HG03378 (cell line): ENCODE results near the gene FUT2.
"Not testable (repeated sequence)": the region's sequence is repeated elsewhere in the genome, so short reads cannot be mapped to it uniquely, and the experiment has no call there.

ENCODE experiments used
- ATAC-seq: cut with Tn5 transposase; IDR thresholded peaks from one replicate; pipeline ENCODE4 v1.9.1; 2021; ENCODE audit warnings: mild to moderate bottlenecking, moderate library complexity; ENCODE audit not compliant: unreplicated experiment

Gene FUT2

GRCh38 chr19:48695743-48696352 lies at the start of gene FUT2:
TSS of gene FUT2 (plus strand) at chr19:48695971. CDS start at chr19:48702957, 6,986 bp downstream.
- ATAC-seq: no peak

- ATAC-seq: no peak
Measured at GRCh38 chr19:48646001-48646721, 49.6 kb upstream of the FUT2 start, which contains the start of gene CA11. TSS of gene CA11 (minus strand) at chr19:48646187. CDS start at chr19:48645632, 555 bp downstream.

- ATAC-seq: no peak
Measured at GRCh38 chr19:48646722-48647216, 49.0 kb upstream of the FUT2 start.

DNA sequence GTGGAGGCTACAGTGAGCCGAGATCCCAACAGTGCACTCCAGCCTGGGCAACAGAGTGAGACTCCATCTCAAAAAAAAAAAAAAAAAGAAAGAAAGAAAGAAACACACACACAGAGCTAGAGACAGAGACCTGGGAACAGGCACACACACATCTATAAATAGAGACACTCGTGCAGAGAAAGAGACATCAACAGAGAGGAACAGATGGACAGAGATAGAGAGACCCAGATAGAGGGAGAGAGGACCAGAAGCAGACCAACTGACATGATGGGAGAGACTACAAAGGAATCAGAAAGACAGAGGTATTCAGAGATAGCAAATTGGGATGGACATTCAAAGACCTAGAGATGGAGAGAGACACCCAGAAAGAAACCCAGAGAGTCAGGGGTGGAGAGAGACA lies 47.6 kb upstream of the FUT2 start:
- ATAC-seq: no peak

DNA sequence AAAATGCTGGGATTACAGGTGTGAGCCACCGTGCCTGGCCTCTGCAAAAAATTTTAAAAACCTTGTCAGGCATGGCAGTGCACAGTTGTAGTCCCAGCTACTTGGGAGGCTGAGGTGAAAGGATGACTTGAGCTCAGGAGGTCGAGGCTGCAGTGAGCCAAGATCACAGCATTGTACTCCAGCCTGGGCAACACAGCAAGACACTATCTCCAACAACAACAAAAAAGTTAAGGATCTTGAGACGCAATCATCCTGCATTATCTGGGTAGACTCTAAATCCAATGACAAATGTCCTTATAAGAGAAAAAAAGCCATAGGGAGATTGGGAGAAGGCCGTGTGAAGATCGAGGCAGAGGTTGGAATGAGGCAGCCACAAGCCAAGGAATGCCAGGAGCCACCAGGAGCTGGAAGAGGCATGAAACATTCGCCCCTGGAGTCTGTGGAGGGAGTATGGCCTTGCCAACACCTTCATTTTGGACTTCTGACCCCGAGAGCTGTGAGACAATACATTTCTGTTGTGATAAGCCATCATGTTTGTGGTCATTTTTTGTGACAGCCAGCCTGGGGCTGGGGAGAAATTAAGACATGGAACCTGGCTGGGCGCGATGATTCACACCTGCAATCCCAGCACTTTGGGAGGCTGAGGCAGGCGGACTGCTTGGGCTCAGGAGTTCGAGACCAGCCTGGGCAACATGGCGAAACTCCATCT lies 44.6 kb upstream of the FUT2 start:
- ATAC-seq: no peak

DNA sequence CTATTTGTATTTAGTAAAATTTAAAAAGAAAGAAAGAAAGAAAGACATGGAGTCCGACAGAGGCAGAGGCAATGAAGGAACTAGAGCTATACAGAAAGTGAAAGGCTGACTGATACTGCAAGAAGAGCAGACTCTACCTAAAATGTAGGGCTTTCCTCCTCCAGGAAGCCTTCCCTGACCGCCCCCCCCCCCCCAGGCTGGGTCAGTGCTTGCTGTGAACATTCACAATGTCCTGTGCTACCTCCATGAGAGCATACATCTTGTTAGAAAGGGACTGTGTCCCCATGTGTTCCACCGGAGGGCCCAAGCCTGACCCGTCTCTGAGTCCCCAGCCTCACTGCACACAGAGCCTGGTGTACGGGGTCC lies 44.1 kb upstream of the FUT2 start:
- ATAC-seq: no peak

GRCh38 chr19:48654299-48655059 lies 41.3 kb upstream of the FUT2 start:
- no peak for ATAC-seq

DNA sequence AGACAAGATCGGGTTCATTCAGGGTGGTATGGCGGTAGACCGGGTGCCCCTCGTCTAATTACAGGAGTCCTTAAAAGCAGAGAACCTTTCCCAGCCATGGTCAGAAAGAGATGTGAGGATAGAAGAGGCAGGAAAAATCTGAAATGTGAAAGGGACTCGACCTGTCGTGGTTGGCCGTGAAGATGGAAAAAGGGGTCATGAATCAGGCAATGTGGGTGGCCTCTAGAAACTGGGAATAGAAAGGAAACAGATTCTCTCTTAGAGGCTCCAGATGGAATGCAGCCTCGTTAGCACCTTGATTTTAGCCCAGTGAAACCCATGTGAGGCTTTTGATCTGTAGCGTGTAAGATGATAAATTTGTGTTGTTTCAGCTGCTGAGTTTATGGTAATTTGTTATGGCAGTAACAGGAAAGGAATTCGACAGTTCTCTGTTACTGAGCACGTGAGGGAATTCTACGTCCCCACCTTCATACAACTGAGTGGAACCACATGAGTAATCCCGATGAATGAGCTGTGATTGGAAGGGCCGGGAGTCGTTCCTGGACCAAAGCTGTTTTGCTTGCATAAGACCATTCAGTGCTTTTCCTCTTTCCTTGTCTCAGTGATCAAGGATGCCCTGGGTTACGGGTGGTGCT lies 38.8 kb upstream of the FUT2 start:
- ATAC-seq: no peak

DNA sequence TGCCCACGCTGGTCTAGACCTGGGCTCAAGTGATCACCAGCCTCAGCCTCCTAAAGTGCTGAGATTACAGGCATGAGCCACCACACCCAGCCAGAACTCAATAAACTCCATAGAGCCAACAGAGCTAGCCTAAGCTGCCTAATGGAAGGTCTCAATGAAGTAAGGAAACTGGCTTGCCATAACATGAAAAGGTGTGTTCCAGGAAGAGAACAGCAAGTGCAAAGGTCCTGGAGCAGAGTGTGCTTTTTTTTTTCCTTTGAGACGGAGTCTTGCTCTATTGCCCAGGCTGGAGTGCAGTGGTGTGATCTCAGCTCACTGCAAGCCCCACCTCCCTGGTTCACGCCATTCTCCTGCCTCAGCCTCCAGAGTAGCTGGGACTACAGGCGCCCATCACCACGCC lies 37.9 kb upstream of the FUT2 start:
- ATAC-seq: not testable (repeated sequence)

GRCh38 chr19:48658483-48658882 lies 37.3 kb upstream of the FUT2 start:
- no peak for ATAC-seq

- no peak for ATAC-seq
Measured at GRCh38 chr19:48659768-48660167, 36.0 kb upstream of the FUT2 start.

DNA sequence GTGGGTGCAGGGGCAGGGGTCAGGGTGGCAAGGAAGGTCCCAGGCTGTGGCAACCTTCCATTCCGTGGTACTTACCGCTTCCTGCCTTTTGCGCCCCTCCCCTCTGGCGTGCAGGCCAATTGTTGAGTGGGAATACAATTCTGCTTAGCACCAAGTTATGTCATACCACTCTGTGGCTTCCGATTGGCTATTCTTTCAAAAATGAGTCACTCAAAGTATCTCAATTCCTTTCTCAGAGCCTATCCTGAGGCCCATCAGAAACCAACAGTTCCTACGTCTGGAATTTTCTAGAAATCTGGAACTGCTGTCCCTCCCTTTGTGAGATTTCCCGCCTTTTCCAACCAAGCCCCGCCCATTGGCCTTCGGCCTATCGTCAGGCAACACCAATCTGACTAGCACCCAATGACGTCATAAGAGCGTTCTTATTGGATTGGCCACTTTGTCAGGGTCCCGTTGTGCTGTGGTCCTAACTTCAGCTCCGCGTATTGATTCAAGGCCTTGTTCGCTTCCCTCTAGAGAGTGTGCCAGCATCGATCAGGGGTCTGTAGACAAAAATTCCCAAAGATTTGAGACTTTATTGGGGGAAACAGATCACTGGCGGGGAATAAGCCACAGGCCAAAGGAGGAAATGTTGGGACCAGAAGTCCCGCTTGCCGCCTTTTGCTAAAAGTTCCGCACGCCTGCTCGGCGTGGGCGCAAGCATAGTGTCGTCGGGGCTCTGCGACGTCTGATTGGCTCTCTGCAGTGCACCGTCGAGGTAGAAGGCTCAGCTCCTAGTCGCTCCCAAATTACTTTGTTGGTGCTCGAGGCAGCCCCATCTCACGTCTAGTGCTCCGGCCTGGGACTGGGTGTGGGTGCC lies 34.7 kb upstream of the FUT2 start:
- ATAC-seq: peak; percentile 82

DNA sequence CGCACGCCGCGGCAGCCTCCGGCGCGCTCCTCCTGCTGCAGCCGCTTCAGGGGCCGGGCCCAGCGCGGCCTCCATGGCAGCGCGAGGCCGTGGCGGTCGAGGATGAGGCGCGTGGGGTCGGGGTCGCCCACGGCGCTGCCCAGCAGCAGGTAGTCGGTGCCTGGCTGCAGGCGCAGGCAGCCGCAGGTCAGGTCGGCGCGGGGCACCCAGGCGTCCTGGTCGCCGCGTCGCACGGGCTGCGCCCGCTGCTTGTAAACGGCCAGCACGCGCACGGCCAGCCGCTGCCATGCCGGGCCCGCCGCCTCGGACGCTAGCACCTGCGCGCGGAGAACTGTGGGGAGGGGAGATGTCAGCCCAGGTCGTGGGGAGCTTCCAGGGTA lies 34.1 kb upstream of the FUT2 start:
- no peak for ATAC-seq

GRCh38 chr19:48663667-48664066 lies 32.1 kb upstream of the FUT2 start:
- no peak for ATAC-seq

- no peak for ATAC-seq
Measured at GRCh38 chr19:48664476-48664875, 31.3 kb upstream of the FUT2 start.

GRCh38 chr19:48665786-48666185 lies 30.0 kb upstream of the FUT2 start:
- no peak for ATAC-seq

GRCh38 chr19:48668332-48668731 lies 27.4 kb upstream of the FUT2 start:
- no peak for ATAC-seq

DNA sequence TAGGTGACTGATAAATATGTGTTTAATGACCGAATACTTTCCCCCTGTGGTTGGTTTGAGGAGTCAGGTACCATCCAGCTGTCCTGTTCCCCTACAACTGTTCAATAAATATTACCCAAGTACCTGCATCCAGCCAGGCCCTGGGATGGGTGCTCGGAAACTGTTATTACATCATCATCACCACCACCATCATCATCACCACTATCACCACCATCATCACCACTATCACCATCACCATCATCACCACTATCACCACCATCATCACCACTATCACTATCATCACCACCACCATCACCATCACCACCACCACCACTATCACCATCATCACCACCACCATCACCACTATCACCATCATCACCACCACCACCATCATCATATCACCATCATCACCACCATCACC lies 27.0 kb upstream of the FUT2 start:
- no peak for ATAC-seq

DNA sequence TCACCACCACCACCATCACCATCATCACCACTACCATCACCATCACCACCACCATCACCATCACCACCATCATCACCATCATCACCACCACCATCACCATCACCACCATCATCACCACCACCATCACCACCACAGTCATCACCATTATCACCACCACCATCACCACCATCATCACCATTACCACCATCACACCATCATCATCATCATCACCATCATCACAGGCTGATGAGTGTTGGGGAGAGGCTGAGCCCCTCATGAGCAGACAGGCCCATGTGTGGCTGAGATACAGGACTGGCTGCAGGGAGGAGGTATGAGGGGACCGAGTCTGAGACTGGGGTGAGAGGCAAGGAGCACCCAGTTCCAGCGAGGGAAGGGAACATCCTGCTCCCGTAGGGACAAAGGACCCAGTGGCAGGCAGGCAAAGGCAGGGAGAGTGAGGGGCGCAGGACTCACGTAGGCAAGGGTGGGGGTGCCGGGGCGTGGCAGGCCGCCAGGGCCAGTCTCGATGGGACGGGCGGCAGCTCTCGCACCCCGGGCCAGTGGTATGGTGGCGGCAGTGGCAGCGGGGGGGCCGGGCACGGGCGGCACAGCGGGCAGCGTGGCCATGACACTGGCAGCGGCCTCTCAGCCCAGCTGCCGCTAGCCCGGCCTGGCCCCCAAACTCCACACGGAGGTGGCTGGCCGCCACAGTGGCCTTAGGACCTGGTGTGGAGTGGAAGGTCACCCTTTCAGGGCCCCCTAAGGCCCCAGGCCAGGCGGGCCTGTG lies 25.7 kb upstream of the FUT2 start:
- no peak for ATAC-seq
